Neural crest cell (in vitro differentiated cells): ENCODE data around the gene SNRPA. TPM values are rescaled to one million over a fixed set of nuclear protein-coding genes. Genes with fewer than 3 reads are reported as not detected.

Source experiments
- DNase-seq: peaks from one replicate; pipeline ENCODE4 v3.0.0; 2021; ENCODE audit warnings: low read depth, mixed read lengths, low spot score
- H3K27ac Mint-ChIP-seq: one replicate; pipeline ENCODE4 v1.8.0; 2021; ENCODE audit warnings: mild to moderate bottlenecking, mixed read lengths; ENCODE audit not compliant: unreplicated experiment
- H3K27me3 Mint-ChIP-seq: 2 replicates; pipeline ENCODE4 v1.8.0; 2021; ENCODE audit warnings: low read depth, mild to moderate bottlenecking, mixed read lengths
- H3K36me3 Mint-ChIP-seq: 2 replicates; pipeline ENCODE4 v1.8.0; 2021; ENCODE audit warnings: low read depth, mild to moderate bottlenecking, mixed read lengths
- H3K4me1 Mint-ChIP-seq: 2 replicates; pipeline ENCODE4 v1.8.0; 2021; ENCODE audit warnings: mixed read lengths
- H3K4me3 Mint-ChIP-seq: one replicate; pipeline ENCODE4 v1.8.0; 2021; ENCODE audit warnings: mild to moderate bottlenecking, mixed read lengths
- H3K9me3 Mint-ChIP-seq: 2 replicates; pipeline ENCODE4 v1.8.0; 2021; ENCODE audit warnings: mixed read lengths
- total RNA-seq: library from RNA; stranded (reverse); gene quantifications from 2 replicates; pipeline ENCODE4 v1.2.1, GENCODE V29; 2021
- TF ChIP-seq, protein P1 (sequence below): fragments of 200-600 bp; sonication (generic); conservative IDR thresholded peaks from 2 replicates; pipeline ENCODE4 v1.5.0; 2021; ENCODE audit warnings: antibody characterized with exemption, mild to moderate bottlenecking

SNRPA gene
- total RNA-seq, 1 donor from 2014 or later, result 214 TPM

DNA sequence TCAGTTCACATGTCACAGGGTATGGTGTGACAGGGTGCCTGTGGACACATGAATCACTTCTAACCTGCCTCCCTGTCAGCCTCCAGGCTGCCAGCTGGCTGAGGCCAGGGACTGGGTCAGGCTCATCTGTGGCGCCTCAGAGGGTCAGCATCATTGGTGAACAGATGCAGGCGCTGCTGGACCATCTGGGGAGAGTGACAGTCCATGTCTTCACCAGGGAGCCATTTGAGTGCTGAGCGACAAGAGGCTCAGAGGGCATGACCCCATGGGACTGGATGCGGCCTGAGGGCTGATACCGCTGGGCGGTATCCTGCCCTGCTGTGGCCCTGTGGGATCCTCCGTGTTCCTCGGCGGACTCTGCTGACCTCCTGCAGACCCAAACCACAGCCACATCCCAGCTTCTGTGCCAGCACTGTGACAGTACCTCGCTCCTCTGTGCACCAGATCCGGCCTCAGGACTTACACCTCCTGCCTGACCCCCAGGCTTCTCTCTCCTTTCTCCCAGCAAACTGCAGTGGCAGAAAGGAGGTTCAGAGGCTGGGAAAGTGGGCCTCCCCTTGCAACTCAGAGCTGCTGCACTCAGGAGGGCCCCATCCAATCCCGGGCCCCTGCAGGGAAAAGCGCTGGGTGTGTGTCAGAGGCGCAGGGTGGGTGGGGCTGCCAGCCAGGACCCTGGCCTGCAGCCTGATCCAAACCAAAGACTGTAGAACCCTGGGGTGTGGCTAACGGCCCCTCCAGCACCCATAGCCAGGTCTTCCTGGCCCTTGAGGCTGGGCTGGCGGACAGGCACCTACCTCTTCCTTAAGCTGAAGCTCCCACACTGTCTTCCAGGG is 10.9 kb upstream of the SNRPA start:
- no peak for DNase-seq
- Mint-ChIP-seq H3K27ac (no peak overlapping the region), H3K9me3 (no peaks in the 10 kb centered on the region), H3K4me3 (no peak overlapping the region), H3K36me3 (peaks cover 6% of the 10 kb centered on the region), H3K27me3 (no peaks in the 10 kb centered on the region), H3K4me1 (peaks cover 3% of the 10 kb centered on the region)
- TF ChIP-seq, protein P1, sequence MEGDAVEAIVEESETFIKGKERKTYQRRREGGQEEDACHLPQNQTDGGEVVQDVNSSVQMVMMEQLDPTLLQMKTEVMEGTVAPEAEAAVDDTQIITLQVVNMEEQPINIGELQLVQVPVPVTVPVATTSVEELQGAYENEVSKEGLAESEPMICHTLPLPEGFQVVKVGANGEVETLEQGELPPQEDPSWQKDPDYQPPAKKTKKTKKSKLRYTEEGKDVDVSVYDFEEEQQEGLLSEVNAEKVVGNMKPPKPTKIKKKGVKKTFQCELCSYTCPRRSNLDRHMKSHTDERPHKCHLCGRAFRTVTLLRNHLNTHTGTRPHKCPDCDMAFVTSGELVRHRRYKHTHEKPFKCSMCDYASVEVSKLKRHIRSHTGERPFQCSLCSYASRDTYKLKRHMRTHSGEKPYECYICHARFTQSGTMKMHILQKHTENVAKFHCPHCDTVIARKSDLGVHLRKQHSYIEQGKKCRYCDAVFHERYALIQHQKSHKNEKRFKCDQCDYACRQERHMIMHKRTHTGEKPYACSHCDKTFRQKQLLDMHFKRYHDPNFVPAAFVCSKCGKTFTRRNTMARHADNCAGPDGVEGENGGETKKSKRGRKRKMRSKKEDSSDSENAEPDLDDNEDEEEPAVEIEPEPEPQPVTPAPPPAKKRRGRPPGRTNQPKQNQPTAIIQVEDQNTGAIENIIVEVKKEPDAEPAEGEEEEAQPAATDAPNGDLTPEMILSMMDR, result no peak

DNA sequence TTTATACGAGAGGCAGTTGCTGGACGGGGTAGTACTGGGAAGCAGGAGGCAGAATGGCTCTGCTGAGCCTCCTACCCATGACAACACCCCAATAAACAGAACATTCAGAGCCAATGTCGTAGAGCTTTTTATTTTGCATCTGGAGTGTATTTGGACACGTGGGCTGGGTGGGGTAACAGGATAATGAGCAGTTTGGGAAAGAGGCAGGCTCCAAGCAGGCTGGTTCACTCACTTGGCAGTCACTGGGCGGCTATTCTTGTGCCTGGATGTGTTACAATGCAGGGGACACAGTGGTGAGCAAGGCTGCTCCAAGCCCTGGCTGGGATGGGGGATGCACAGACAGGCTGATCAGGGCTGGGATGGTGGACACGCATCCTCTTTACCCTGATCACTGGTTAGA is 10.3 kb upstream of the SNRPA start:
- TF ChIP-seq, protein P1, result no peak
- no peak for DNase-seq
- Mint-ChIP-seq H3K27ac (peak overlapping the region; percentile 62), H3K27me3 (no peaks in the 10 kb centered on the region), H3K4me1 (peaks cover 3% of the 10 kb centered on the region), H3K9me3 (no peaks in the 10 kb centered on the region), H3K36me3 (peaks cover 4% of the 10 kb centered on the region), H3K4me3 (no peak overlapping the region)

DNA sequence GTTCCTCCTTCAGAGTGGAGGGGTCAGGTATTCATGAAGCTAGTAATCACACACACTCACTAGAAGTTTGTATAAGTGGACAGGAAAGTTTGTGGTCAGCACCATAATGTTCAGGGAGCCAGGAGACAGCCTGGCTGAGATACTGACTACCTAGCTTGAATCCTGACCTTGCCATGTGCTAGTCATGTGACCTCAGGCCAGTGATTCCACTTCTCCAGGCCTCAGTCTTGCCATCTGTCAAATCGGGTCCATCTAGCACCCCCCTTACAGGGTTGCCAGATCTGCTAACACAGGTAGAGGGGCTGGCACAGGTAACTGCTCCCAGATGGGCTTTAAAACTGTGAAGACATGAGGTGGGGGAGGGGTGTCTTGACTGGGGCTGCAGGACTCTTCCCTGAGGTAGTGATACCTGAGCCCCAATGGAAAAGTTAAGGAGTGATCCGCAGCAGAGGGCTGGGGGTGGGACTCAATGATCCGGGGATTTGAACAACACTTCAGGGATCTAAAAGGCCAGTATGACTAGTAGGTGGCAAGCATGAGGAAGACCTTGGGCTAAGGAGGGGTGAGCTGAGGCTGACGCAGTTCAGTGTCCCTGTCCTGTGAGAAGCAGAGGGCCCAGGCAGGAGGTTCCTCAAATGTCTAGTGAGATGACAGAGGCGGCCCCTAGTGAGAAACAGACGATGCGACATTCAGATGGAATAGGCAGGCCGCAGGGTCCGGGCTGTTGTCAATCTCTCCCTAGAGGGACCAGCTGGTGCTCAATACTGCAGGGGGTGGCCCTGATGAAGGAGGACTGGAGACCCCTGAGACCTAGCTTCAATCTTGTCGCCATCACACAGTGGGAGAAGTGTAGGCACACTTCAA is 9.2 kb upstream of the SNRPA start:
- Mint-ChIP-seq H3K27me3 (no peaks in the 10 kb centered on the region), H3K27ac (peak overlapping the region; percentile 67), H3K36me3 (peaks cover 4% of the 10 kb centered on the region), H3K4me3 (no peak overlapping the region), H3K4me1 (peaks cover 3% of the 10 kb centered on the region), H3K9me3 (no peaks in the 10 kb centered on the region)
- no peak for DNase-seq
- TF ChIP-seq, protein P1, result no peak

DNA sequence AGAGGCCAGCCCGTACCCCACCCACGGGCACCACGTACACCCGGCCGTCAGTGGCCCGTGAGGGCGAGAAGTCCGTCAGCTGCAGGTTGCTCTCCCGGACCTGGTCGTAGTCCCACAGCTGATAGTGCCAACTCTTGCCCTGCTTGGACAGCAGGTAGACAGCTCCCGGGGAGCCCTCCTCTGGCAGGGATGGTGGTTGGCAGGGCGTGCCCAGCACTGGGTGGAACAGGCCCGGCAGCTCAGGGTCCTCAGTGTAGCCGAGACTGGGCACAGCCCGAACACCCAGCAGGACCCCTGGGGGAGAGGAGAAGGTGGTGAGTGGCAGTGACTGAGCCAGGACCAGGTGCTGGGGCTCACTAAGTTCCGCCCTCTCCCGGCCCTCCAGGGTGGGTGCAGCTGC is 8.5 kb upstream of the SNRPA start:
- Mint-ChIP-seq H3K27ac (no peak overlapping the region), H3K9me3 (no peaks in the 10 kb centered on the region), H3K4me1 (peaks cover 3% of the 10 kb centered on the region), H3K27me3 (no peaks in the 10 kb centered on the region), H3K4me3 (no peak overlapping the region), H3K36me3 (peaks cover 4% of the 10 kb centered on the region)
- TF ChIP-seq, protein P1, result no peak
- DNase-seq, result no peak

DNA sequence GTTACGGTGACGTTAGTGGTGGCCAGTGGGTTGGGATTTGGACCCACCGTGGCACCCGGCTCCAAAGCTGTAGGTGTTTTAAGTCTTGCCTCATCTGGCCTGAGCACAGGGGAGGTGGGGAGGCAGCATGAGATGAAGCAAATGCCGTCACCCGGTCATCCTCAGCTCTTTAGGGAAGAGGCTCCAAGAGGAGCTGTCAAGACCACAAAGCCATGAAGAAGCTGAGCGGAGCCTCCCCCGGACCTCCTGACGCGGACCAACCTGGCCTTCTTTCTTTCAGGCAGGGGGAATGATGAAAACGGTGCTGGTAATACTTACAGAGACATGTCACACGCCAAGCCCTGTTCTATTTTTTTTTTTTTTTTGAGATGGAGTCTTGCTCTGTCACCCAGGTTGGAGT is 8.1 kb upstream of the SNRPA start:
- Mint-ChIP-seq H3K27me3 (no peaks in the 10 kb centered on the region), H3K9me3 (no peaks in the 10 kb centered on the region), H3K4me1 (peaks cover 3% of the 10 kb centered on the region), H3K4me3 (peak overlapping the region; percentile 38), H3K27ac (no peak overlapping the region), H3K36me3 (peaks cover 4% of the 10 kb centered on the region)
- no peak for DNase-seq
- TF ChIP-seq, protein P1, result no peak
